ENCODE data around the gene ABR.

DNA sequence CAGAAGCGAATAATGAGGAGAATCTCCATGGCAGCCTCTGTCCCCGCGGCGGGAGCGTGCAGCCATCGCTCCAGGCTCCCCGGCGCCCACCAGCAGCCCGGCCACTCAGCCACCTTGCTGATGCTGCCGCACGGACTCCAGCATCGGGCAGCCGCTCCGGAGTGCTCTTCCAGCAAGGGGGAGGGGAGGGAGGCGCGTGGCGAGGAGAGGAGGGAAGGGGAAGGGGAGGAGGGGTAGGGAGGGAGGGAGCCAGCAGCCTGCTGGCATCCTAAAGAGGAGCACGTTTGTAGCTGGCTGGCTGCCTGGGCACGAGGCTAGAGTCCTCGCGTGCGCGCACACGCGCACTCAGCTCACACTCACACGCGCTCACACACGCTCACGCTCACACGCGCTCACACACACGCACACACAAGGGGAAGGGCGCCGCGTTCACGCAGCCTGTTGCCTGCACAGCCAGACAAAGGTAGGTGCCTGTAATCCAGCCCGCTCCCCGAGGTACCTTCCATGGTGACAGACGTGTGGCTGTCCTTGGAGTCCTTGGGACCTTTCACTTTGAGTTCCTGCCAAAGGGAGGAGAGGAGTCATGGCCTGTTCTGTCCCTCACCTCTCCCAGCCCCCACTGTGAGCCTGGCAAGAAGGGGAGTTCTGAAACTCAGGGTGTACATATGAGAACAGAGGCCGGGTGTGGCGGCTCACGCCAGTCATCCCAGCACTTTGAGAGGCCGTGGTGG, 100.8 kb downstream of the ABR start:
- TF ChIP-seq, protein P1, sequence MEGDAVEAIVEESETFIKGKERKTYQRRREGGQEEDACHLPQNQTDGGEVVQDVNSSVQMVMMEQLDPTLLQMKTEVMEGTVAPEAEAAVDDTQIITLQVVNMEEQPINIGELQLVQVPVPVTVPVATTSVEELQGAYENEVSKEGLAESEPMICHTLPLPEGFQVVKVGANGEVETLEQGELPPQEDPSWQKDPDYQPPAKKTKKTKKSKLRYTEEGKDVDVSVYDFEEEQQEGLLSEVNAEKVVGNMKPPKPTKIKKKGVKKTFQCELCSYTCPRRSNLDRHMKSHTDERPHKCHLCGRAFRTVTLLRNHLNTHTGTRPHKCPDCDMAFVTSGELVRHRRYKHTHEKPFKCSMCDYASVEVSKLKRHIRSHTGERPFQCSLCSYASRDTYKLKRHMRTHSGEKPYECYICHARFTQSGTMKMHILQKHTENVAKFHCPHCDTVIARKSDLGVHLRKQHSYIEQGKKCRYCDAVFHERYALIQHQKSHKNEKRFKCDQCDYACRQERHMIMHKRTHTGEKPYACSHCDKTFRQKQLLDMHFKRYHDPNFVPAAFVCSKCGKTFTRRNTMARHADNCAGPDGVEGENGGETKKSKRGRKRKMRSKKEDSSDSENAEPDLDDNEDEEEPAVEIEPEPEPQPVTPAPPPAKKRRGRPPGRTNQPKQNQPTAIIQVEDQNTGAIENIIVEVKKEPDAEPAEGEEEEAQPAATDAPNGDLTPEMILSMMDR (CRISPR knock-in tag; IDR thresholded peaks at IDR 0.05), result no peak
- TF ChIP-seq, protein P2, sequence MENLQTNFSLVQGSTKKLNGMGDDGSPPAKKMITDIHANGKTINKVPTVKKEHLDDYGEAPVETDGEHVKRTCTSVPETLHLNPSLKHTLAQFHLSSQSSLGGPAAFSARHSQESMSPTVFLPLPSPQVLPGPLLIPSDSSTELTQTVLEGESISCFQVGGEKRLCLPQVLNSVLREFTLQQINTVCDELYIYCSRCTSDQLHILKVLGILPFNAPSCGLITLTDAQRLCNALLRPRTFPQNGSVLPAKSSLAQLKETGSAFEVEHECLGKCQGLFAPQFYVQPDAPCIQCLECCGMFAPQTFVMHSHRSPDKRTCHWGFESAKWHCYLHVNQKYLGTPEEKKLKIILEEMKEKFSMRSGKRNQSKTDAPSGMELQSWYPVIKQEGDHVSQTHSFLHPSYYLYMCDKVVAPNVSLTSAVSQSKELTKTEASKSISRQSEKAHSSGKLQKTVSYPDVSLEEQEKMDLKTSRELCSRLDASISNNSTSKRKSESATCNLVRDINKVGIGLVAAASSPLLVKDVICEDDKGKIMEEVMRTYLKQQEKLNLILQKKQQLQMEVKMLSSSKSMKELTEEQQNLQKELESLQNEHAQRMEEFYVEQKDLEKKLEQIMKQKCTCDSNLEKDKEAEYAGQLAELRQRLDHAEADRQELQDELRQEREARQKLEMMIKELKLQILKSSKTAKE (CRISPR knock-in tag; IDR thresholded peaks at IDR 0.05; ENCODE audit: borderline replicate concordance), result no peak
- TF ChIP-seq RAD21 (CRISPR knock-in tag; IDR thresholded peaks at IDR 0.05), result no peak
- no peak for TF ChIP-seq NR3C1 (CRISPR knock-in tag; IDR thresholded peaks at IDR 0.05)
